GM23248 (cell line): ENCODE results near the gene USP11.

Experiments used
- EZH2 ChIP-seq: fragments of 200-600 bp; sonication (generic); IDR thresholded peaks from 2 replicates; pipeline ENCODE4 v1.6.1; 2018; ENCODE audit warnings: antibody characterized with exemption, mild to moderate bottlenecking; ENCODE audit not compliant: insufficient read depth, poor library complexity, severe bottlenecking
- EZH2phosphoT487 ChIP-seq: fragments of 200-600 bp; sonication (generic); IDR thresholded peaks from 2 replicates; pipeline ENCODE4 v1.6.1; 2018; ENCODE audit warnings: antibody characterized with exemption, moderate library complexity, mild to moderate bottlenecking, low read depth; ENCODE audit not compliant: insufficient read depth

- no peak for TF ChIP-seq EZH2
- TF ChIP-seq EZH2phosphoT487: no peak
Observed at GRCh38 chrX:47240619-47241018, 7.8 kb downstream of the USP11 start.
